NCI-H128 (cell line): ENCODE results near the gene TGIF2.
"Not testable (repeated sequence)": the region's sequence is repeated elsewhere in the genome, so short reads cannot be mapped to it uniquely, and the experiment has no call there.

Experiments
- DNase-seq: peaks from one replicate; lab custom pipeline; 2025; ENCODE audit not compliant: unreplicated experiment; lab: John Stamatoyannopoulos, UW

TGIF2 gene

DNA sequence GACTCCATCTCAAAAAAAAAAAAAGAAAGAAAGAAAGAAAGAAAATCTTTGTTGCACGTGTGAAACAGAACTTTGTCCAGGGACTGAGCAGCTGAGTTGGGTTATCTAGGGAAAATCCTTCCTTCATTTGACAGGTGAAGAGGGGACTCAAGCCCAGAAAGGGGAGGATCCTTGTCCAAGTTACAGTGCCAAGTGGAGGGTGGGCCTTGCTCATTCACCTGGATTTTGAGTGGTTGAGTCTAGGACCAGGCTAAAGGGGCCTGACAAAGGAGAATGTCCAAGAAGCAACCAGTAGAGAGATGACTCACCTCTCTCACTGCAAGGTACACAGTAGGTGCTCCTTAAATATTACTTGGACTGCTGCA lies 2.7 kb downstream of the TGIF2 start:
- DNase-seq, result no peak

- DNase-seq, result no peak
Observed at GRCh38 chr20:36578356-36579041, 5.1 kb downstream of the TGIF2 start.

GRCh38 chr20:36579996-36580545 lies 6.7 kb downstream of the TGIF2 start:
- no peak for DNase-seq

- no peak for DNase-seq
Observed at GRCh38 chr20:36582322-36582721, 8.9 kb downstream of the TGIF2 start.

DNA sequence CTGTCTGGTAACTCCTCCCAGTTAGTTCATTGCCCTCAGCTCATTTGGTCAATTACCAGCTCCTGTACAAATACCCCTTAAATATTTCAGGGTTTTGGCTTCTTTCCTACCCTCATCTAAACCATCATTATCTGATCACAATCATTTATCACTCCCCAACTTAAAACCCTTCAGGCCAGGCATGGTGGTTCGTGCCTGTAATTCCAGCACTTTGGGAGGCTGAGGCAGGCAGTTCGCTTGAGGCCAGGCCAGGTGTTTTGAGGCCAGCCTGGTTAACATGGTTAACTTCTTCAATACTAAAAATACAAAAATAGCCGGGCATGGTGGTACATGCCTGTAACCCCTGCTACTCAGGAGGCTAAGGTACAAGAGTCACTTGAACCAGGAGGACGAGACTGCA lies 9.4 kb downstream of the TGIF2 start:
- no peak for DNase-seq

GRCh38 chr20:36584018-36584481 lies 10.7 kb downstream of the TGIF2 start:
- DNase-seq, result no peak

DNA sequence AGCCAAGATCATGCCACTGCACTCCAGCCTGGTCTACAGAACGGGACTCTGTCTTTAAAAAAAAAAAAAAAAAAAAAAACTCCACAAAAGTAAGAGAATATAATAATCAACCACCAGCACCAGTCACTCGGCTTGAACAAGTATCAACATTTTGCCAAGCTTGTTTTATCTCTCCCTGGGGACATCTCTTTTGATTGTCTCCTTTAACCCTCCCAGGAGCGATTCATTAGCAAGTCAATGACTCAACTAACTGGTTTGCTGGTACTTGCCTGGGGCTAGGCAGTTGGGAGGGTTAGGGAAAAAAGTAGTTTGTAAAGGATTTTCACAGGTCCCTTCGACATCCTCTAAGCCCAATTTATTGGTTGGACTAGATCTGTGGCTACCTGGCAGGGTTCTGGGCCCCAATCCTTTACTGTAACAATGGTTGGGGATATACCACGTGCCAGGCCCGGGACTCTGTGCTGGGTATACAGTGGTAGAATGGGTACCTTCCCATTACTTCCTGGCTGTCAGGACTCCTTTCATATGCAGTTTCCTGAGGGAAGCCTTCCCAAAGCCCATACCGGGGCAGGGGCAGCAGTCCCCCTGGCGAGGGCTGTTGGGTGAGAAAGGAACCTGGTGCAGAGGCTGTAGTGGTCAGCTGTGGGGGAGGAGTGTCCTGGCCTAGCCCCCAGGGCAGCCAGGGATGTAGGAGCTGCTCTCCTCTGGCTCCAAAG lies 12.2 kb downstream of the TGIF2 start:
- DNase-seq, result no peak

DNA sequence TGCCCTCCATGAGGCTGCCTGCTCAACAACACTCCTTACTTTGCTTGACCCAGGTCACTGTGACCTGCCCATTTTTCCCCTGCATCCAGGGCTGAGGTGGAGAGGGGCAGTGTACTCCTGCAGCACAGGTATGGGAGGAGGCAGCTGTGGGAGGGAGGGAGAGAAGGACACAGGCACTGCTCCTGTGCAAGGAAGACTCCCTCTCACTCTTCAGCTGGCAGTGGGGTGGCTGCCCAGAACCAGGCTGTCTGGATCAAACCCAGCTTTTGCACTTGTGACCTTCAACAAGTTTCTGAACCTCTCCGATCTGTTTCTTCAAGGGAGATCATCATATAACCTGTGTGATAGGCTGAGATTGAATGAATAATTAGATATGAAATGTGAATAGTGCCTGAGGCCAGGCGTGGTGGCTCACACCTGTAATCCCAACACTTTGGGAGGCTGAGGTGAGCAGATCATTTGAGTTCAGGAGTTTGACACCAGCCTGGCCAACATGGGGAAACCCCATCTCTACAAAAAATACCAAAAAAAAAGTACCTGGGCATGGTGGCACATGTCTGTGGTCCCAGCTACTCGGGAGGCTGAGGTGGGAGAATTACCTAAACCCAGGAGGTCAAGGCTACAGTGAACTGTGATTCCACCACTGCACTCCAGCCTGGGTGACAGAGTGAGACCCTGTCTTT lies 14.1 kb downstream of the TGIF2 start:
- DNase-seq, result no peak

GRCh38 chr20:36591281-36591680 lies 17.9 kb downstream of the TGIF2 start:
- no peak for DNase-seq

GRCh38 chr20:36591854-36592641 lies 18.7 kb downstream of the TGIF2 start:
- DNase-seq, result no peak

- no peak for DNase-seq
Observed at GRCh38 chr20:36593347-36593929, 20.0 kb downstream of the TGIF2 start.

- no peak for DNase-seq
Observed at GRCh38 chr20:36599912-36600345, 26.5 kb downstream of the TGIF2 start.

GRCh38 chr20:36601540-36601939 lies 28.1 kb downstream of the TGIF2 start:
- no peak for DNase-seq

DNA sequence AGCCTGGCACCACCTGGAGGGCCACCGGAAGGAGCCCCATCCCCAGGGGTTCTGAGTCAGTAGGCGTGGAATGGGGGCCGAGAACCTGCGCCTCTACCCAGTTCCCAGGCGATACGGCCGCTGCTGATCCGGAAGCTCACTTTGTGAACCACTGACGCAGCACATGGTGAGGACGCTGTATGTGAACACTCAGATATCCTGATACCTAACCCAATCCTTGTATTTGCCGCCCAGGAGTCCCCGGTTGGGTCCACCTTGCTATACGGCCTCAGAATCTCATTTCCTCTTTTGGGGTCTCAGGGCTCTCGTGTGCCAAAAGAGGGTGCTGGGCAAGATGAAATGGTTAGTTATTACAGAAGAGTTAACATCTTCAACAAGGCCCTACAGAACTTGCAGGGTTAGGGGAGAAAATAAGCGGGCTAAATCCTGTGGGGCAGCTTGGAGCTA lies 31.6 kb downstream of the TGIF2 start:
- no peak for DNase-seq

DNA sequence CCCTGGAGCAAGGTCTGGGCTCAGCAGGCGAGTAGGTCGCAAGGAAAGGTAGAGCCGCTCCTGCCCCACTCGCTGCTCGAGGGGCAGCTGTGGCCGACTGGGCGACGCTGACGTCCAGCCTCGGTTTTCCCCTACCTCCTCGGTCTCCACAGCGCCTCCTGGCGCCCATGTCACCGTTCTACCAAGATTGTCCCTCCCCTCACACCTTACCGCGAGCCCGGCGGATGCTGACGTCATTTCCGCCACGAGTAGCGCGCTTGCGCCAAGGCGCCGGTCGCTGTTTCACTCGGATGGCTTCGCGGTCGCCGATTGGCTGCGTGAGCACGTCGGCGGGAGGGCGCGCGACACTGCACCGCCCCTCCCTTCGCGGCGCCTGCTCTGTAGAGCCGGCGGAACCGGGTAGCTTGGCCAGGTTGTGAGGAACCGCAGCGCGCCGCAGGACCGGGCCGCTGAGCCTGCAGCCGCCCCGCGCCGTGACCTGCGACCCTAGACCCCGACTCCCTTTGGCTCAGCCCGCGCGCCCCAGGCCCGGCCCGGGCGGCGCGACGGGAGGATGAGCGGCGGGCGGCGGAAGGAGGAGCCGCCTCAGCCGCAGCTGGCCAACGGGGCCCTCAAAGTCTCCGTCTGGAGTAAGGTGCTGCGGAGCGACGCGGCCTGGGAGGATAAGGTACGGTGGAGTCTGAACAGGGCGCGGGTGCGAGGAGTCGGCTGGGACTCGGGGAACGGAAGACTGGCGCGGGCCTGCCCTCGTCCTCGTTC lies 32.2 kb downstream of the TGIF2 start, which contains the start of gene RAB5IF:
Gene RAB5IF (plus strand): TSS at position 381 of the 759 bp plus-strand sequence. CDS start 173 bp downstream, at position 554.
- peak; percentile 98 for DNase-seq

DNA sequence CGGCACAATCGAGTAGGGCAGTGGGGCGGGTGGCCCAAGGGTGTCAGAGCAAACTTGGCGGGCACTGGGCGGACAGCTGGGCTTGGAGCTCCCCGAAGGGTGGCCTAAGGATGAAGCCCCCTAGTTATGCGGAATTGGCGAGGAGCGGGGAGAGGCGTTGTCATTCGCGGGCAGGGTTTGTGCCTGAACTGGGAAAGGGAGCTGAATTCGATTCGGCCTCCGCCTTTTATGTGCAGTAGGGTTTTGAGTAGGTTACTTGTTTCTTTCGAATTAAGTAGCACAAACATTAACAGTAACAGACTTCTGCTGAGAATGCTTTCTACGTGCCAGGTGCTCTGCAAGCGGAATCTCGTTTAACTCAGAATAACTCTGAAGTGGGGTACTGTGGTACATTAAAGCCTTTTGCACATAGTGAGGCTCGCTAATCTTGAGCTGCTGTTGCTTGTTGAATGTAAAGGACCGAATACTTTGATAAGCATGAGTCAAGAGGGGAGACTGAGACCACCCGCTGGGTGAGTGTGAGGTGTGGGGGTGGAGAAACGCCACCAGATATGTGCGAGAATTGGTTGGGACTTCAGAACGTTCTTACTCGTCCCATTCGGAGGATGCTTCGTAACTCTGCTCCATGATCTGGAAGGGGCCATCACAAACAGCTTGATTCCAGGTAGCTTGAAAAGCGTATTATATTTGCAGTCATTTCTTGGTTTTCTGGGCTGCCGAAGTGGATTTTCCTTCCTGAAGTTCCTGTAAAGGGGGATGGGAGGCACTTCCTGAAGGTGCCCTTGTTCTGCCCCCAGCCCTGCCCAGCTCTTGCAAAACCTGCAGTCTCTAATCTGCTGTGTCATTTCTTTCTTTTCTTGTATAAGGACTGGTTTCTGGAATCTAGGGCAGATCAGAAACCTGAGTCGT lies 33.0 kb downstream of the TGIF2 start:
- no peak for DNase-seq

DNA sequence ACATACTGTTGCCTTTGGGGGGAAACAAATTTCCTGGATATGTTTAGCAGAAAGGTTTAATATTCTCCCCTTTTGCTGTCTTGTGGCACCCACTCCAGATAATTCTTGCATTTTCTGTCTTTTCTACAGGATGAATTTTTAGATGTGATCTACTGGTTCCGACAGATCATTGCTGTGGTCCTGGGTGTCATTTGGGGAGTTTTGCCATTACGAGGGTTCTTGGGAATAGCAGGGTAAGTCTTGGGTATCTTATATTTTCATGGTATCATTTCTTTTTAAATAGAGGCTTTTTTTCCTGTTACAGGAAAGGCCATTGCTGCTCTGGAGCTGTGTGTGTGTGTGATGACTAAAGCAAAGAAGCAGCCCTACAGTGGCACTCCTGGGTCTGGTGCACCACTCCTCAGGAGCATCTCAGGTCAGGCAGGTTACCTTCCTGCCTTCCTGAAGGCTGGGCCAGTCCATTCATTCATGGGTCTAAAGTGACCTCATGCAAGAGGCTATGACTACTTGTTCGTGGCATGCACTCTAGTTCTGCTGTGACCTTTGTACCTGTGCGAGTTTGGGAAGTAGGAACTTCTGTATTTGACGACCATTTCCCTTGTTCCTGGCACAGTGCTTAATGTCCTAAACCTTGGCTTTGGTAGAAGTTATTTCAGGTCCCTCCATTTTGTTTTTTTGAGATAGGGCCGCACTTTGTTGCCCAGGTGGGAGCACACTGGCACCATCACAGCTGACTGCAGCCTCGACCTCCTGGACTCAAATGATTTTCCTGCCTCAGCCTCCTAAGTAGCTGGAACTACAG lies 34.4 kb downstream of the TGIF2 start:
- no peak for DNase-seq

- DNase-seq, result not testable (repeated sequence)
Observed at GRCh38 chr20:36608388-36608728, 35.0 kb downstream of the TGIF2 start.
